GM18520 (cell line): ENCODE measurements around the gene GNB1L.
"Not testable (repeated sequence)": the region's sequence is repeated elsewhere in the genome, so short reads cannot be mapped to it uniquely, and the experiment has no call there.

ENCODE experiments used
- ATAC-seq: cut with Tn5 transposase; IDR thresholded peaks from one replicate; pipeline ENCODE4 v1.9.1; 2021; ENCODE audit not compliant: unreplicated experiment

GNB1L gene

GRCh38 chr22:19889951-19890350, 35.3 kb upstream of the GNB1L start:
- ATAC-seq = no peak

DNA sequence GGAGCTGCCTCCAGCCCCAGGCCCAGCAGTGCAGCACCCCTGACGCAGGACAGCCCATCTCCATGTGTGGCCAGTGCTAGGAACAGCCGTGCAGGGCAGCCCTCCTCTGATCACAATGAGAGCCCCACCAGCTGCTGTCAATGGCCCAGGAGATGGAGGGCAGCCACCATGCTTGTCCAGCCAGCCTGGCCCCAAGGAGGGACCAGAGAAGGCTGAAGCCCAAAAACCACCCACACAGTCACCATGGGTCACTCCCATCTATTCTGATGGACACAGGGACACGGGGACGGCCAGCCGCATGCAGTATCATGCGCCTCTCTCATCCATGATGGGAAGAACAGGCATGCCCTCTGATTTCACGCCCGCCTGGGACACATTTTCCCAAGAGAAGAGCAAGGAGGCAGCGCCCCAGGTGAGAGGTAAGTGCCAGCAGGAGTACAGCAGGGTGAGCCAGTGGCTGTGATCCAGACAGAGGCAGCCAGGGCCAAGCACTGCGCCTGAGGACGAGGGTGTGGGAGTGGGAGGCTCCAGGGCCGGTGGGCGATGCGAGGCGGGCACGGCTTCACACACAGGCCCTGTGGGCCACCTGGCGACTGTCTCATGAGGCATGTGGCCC, 33.6 kb upstream of the GNB1L start:
- no peak for ATAC-seq

- no peak for ATAC-seq
Observed at GRCh38 chr22:19887256-19887985, 32.7 kb upstream of the GNB1L start.

DNA sequence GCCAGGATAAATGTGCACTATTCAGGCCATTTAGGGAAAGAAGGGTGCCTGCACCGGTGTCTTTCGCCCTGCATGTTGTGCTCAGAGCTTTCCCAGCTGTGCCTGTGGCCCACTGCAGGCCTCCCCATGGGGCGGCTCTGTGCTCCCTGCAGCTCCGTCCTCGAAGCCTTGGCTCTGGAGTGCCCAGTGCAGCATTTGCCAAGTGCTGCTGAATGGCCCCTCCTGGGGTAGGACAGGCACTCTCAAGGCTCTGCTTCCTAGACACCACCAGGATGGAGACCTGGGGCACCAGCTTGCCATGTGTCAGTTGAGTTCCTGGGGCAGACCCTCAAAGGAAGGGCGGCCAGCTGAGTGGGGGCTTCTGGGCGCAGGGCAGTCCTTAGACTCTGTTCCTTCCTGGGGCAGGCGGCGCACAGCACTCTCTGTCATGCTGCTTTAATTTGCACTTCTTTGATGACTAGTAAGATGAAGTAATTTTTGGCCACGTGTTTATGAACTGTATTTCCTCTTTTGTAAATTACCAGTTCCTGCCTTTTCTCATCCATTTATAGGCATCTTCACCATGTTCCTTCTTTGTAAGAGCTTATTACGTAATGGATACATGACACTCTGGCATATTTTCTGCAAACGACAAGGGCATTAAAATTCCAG, 32.1 kb upstream of the GNB1L start:
- no peak for ATAC-seq

GRCh38 chr22:19885841-19886592, 31.3 kb upstream of the GNB1L start:
- no peak for ATAC-seq

- no peak for ATAC-seq
Observed at GRCh38 chr22:19884954-19885751, 30.5 kb upstream of the GNB1L start.

- no peak for ATAC-seq
Observed at GRCh38 chr22:19884161-19884953, 29.7 kb upstream of the GNB1L start.

GRCh38 chr22:19883446-19883845, 28.8 kb upstream of the GNB1L start:
- not testable (repeated sequence) for ATAC-seq

- ATAC-seq = no peak
Observed at GRCh38 chr22:19882446-19883381, 28.0 kb upstream of the GNB1L start.

DNA sequence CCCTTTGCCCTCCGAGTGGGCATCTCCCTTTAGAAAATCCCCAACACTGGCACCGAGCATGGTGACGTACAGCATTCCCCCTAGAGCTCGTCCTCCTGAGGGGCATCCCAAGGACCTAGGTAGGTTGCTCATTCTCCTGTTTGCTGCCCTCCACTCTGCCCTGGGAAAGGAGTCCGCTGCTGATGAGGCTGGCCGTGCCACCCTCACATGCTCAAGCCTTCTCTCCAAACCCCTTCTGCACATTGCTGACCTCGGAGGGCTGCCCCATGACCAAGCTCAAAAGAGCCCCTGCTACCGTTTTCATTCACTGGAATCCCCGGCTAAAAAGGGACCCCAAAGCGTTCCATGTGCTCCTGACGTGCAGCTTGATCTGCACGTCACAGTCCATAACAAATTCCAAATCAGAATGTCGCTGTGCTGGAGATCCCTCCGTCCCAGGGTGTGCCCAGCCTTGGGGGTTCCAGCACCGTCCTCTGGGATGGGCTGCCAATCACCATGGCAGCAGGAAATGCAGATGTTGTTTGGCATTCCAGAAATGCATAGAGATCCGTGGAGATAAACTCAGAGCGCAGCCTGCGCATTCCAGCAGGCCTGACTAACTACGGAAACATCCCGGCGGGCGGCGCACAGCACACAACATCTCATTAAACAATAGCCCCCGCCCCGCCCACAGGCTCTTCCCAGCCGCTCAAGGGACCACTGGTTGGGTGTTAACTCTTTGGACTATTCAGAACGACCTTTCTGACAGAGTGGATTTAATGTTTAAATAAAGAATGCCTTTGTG, 26.3 kb upstream of the GNB1L start:
- ATAC-seq = no peak

- ATAC-seq = no peak
Observed at GRCh38 chr22:19879992-19880785, 25.5 kb upstream of the GNB1L start.

DNA sequence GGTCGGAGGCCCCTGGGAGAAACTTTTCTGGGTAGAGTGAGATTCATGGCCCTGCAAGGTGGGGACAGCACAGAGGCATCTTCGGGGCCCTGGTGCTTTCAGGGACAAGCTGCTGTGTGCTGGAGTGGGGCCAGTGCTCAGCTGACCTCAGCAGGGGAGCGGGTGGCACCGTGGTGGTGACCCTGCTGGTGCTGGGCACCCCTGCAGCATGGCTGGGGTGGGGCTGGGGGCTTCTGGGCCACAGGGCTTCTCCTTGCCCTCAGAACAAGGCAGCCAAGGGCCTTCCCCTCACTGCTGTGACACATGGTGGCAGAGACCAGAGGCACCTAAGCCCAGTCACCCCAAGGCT, 24.9 kb upstream of the GNB1L start:
- no peak for ATAC-seq

DNA sequence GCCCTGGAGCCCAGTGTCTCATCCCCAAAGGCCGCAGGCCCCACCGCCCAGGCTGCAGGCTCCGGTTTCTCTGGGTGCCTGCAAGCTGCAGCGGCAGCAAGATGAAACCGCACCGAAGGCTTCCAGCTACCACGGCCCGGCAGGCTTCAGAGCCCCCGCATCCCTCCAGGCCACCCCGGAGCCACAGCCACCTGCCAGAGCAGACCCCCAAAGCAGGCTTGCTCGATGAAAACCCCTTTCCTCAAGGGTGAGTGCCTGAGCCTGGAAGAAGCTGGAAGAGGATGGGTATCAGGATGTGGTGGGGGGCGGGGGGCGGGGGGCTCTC, 24.5 kb upstream of the GNB1L start:
- ATAC-seq = no peak

DNA sequence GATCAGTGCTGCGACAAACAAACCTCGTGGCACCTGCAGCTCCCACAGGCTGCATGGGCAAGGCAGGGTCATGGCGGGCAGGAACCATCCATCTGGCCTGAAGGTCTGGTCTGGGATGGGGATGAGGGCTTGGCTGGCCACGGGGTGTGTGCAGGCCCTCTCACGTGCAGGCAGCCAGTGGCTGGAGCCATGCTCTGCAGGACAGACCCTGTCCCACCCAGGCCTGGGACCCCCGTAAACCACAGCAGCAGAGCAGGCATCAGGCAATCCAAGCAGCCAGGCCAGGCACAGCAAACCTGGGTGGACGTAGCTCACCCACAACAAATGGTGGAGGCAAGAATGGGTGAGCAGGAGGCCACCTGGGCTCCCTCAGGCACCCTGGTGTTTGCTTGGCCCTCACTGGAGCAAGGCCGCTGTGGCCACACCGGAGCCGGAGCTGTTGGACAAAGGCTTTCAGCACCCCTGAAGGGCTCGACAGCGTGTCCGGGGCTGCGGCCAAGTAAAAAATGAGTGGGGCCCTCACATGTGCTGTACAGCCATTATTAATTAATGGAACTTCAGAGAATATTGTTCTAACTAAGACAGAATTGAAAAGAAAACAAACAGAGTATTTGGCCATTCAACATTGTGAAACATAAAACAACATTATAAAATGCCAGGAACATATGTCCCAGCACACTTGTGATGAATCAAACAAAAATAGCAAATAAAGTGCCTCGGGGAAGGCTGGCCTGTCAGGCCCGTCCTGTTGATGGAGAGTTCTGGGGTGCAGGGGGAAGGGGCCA, 24.0 kb upstream of the GNB1L start:
- no peak for ATAC-seq

DNA sequence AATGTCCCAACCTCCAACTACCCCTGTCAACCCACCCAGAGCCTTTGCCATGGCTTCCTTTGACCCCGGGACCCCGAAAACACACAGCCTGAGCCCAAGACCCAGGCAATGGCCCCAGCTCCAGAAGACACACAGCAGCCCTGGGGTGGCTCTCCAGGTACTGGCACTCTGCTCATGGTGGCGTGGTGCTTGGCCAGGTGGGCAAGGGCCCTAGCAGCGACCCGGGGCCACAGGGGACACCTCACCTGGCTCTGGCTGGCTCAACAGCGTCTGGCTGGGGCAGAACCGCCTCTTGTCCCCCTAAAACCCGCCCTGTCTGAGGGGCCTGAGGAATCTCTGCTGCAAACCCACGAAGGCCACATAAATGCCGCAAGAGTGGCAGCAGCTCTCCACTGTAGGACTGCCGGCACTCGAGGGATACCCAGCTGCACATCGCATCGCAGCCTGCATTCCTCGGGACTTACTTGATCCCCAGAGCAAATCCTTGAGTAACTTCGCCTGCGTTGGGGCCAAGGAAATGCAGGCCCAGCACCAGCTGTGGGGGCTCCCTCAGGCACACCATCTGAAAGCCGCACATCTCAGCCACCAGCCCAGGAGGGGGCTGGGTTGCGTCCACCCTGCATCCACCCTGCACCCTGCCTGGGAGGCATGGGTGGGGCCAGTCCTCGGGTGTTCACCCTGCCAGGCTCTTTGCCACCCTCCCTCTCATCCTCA, 23.1 kb upstream of the GNB1L start:
- no peak for ATAC-seq

GRCh38 chr22:19876941-19877625, 22.4 kb upstream of the GNB1L start:
- ATAC-seq = no peak
